Ramos (cell line): ENCODE measurements around the gene ACTL6B.

Experiments
- in situ Hi-C: fragments of 300-500 bp; cut with MboI; formaldehyde crosslinking; loops from one replicate; pipeline ENCODE4 v1.14.3; 2022; ENCODE audit warnings: low sequenced_read_pairs; ENCODE audit not compliant: unreplicated experiment

The ACTL6B gene

DNA sequence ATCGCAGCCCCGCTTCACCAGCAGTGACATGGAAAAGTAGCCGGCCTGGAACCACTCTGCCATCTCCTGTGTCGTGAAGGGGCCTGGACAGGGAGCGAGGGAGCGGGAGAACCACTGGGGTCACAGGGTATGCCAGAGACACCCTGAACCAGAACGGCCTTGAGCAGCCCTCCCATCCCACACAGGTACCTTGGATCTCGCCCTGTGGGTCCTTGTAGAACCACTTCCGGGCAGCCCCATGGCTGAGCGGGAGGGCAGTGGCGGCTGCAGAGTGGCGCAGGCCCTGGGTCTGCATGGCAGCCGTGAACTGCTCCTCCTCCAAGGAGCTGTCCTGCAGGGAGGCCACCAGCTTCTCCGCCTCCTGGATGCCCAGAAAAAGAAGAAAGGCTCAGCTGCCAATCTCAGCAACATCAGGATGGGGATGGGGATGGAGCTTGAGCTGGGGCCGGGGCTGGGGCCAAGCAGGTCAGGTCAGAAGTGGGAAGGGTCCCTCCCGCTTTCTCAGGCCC, 28.3 kb upstream of the ACTL6B start:
- in situ Hi-C loops = no loop called here

DNA sequence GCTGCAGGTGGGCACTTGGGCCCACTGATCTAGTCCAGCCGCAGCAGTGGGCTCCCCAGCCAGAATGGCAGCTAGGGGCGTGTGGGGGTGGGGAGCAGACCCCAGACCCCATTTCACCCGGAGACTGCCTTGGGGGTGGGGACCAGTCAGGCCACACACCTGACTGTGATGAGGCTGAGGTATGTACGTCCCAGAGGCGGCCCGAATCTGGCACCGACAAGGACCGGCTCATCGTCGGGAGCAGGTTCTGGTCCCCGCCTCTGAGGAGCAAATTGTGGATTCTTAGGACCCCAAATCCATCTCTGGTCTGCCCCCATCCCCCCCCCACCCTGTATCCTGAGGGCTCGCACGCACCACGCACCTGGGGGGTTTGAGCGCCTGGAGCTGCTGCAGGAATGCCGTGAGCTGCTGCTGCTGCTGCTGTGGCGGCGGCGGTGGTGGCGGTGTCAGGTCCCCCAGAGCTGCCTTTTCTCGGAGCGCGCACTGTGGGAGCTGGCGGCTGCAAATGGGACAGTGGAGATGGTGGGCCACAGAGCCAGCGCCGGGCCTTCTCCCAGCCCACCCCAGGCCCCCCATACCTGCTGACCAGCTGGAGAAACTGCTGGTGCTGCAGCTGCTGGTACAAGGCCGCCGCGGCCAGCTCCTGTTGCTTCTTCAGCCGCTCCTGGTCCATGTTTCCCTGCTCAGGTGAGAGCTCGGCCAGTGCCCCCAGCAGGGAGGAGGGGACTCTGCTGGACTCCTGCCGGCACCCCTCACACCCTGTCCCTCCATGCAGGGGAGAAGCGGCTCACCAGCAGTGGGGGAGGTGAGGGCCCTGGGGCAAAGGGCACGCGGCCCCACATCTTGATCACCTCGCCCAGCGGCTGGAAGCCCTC, 27.6 kb upstream of the ACTL6B start:
- in situ Hi-C loops = no loop called here

DNA sequence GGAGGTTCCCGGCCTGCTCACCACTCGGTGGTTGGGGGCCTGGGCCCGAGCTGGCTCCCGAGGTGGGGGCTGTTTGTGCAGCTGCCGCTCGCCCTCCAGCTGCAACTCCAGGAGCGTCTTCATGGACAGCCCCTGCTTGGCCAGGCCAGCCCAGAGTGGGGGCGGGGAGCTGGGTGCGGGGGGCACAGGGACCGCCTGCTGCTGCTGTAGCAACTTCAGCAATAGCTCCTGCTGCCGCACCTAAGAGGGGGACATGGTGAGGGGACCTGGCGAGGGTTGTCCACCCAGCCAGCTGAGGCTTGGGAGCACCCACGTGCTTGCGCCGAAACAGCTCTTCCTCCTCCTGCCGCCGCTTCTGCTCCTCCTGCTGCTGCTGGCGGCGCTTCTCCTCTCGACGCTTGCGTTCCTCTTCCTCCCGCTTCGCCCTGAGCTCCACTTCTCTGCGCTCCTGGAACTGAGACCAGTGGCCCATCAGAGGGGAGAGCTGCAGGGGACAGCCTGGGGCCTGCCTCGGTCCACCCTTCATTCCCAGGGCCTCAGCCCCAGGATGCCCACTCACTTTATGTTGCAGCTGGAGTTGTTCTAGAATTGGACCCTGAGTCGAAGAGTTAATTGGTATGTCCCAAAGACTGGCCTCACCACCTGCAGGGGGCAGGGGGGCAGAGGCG, 26.9 kb upstream of the ACTL6B start:
- in situ Hi-C loops = no loop called here

DNA sequence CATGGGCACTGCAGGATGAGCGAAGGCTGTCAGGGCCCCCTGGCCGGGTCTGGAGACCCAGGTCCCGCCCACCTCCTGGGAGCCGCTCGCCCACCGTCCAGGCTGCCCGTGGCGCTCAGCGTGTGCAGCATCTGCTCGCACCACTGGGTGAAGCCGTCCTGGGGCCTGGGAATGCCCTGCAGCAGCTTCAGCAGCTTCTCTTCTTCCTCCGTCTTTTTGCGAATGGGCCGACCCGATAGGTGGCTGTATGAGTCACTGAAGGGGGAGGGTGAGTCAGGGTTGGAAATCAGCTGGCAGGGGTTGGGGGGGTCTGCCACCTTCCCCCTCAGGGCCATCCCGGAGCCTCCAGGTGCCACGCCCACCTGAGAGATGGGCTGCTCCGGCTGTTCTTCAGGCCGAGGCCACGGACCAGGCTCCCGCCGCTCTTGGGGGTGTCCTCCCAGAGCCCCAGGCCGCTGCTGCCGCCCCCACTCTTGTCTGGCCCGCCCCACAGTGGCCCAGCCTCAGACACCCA, 26.0 kb upstream of the ACTL6B start:
- in situ Hi-C loops = no loop called here

DNA sequence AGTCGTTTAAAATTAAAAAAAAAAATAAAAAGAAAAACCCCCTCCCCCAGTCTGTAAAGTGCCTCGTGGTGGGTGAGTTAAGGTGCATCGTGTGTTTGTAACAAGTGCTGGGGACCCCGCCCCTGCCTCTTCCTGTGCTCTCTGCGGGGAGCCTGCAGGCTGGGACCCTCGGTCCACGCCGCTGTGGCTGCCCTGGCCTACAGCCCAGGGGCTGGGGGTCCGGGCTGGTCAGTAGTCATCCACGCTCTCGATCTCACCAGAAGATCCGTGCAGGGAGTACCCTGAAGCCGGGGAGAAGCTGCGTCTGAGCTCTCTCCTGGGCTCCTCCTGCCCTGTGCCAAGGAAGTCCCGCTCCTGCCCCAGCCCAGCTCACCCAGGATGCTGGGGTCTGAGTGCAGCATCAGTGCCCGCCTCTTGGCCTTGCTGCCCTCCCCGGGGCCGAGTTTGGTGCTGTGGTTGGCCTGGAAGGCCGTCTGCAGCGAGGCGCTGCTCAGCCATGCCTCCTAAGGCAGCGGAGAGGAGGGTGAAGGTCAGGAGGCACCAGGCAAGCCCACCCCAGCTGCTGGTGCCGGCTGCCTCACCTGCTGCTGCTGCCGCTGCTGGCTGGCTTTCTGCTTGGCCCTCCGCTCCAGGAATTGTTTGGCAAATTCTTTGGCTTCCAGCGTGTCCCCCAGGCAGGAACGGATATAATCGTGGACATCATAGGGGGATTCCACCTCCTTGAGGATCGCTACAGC, 25.4 kb upstream of the ACTL6B start:
- in situ Hi-C loops = no loop called here

DNA sequence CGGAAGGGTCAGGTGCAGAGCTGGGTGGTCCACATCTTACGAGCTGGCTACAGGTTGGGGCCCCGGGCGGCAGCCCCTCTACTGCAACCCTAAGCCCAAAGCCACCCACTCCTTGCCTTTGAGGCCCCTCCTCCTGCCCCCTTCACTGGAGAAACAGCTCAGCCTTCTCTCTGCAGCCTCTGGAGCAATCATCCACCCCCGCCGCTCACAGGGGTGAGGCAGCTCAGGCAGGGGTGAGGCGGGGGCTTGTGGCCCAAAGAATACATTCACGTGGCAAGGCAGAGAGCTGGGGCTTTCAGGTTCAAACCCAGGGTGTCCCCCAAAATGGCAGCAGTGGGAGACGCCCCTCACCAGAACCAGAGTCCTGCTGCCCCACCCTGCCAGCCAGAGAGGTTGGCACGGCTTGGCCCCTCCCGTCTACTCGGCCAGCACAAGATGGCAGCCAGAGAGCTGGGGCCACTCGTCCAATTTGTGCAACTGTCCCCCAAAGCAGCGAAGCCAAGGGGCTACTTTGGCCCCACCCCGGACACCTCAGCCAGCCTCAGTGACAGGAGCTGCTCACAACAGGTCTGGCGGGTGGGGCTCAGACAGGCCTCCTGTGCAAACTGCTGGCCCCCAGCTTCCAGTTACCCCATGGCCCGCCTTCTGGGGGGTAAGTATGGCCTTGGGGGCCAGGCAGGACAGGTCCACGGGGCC, 24.5 kb upstream of the ACTL6B start:
- in situ Hi-C loops = no loop called here

DNA sequence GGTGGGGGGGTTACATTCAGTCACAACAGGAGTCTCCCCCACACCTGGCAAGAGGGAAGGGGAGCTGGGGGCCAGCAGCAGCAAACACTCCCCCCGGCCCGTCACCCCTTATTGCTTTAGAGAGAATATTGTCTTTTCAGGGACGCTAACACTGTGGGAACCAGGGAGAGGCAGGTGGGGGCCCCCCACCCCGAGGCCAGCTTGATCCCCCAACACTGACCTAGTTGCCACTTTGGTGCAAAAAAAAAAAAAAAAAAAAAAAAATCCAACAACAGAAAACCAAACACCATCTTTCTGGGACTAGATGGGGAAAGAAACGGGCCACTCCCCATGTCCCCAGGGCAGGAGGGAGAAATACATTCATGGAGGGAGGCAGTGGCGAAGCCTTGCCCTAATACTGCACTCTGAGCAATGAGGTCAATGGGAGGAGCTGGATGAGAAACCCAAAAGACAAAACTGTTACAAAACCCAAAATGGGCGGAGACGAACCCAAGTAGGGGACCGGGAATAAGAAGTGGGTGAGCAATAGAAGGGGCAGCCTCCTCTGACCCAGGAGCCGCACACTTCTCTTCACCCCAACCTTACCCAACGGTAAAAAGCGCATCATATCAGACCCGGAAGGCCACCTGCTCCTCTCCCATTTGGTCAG, 23.8 kb upstream of the ACTL6B start:
- in situ Hi-C loops = no loop called here

DNA sequence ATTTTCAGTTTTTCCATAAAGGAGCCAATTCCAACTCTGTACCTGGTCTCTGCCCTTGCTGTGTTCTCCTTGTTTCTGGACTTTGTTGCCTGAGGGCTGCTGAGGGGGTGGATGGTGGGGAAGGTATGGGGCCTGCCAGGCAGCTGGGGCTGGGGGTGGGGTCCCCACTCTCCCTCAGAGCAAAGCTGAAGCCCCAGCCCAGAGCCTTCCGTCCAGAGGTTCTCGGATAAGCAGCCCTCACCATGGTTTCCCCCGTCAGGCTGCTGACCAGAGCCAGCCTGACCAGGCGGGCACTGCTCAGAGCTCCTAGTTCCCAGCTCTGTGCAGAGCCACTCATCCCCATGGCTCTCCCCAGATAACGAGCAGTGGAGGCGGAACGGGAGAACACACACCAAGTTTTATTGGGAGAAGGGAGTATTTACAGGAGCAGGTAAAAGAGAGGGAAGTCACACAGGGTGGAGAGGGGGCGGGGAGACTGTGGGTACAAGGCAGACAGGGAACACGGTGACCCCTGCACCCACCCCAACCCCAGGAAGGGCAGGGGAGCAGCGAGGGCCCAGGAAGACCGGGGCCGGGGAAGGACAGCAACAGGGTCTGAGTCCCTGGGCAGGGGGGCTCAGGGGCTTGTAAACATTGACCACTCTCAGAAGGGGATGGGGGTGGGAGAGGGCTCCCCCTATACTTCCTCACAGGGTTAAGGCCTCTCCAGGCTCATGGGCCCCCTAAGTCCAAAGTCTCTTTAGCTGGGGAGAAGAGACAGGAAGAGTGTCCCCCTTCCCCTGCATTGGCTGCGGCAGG, 23.1 kb upstream of the ACTL6B start:
- in situ Hi-C loops = no loop called here

DNA sequence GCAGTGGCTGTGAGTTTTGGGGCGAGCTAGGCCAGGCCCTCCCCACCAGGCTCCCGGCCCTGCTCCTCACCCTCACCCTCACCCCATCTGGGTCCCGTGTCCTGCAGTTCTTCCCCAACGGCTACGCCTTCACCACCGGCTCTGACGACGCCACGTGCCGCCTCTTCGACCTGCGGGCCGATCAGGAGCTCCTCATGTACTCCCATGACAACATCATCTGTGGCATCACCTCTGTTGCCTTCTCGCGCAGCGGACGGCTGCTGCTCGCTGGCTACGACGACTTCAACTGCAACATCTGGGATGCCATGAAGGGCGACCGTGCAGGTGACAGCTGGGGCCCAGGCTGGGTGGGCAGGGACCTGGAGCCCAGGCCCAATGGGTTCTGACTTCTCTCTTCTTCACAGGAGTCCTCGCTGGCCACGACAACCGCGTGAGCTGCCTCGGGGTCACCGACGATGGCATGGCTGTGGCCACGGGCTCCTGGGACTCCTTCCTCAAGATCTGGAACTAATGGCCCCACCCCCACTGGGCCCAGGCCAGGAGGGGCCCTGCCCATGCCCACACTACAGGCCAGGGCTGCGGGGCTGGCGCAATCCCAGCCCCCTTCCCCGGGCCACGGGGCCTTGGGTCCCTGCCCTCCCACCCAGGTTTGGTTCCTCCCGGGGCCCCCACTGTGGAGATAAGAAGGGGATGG, 22.2 kb upstream of the ACTL6B start:
- in situ Hi-C loops = no loop called here

DNA sequence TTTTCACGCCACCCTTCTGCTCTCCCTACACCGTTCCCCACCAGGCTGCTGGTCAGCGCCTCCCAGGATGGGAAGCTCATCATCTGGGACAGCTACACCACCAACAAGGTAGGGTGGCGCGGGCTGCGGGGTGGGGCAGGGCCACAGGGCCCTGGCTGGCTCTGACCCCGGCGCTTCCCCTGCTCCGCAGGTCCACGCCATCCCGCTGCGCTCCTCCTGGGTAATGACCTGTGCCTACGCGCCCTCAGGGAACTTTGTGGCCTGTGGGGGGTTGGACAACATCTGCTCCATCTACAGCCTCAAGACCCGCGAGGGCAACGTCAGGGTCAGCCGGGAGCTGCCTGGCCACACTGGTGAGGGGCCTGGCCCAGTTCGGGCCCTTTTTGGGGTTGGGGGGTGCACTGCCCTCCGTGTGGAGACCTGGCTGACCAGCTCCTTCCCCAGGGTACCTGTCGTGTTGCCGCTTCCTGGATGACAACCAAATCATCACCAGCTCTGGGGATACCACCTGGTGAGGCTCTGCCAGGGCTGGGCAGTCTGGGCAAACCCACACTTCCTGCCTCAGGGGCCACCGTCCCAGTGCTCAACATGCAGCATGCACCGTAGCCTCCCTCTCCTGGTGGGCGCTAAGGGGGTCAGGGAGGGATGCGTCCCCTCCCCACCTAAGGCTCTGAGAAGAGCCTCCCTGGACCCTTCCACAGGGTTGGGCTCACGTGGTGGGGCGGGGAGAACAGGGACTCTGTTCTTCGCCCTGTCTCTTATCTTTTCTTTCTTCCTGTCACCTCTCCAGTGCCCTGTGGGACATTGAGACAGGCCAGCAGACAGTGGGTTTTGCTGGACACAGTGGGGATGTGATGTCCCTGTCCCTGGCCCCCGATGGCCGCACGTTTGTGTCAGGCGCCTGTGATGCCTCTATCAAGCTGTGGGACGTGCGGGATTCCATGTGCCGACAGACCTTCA, 21.3 kb upstream of the ACTL6B start:
- in situ Hi-C loops = no loop called here

DNA sequence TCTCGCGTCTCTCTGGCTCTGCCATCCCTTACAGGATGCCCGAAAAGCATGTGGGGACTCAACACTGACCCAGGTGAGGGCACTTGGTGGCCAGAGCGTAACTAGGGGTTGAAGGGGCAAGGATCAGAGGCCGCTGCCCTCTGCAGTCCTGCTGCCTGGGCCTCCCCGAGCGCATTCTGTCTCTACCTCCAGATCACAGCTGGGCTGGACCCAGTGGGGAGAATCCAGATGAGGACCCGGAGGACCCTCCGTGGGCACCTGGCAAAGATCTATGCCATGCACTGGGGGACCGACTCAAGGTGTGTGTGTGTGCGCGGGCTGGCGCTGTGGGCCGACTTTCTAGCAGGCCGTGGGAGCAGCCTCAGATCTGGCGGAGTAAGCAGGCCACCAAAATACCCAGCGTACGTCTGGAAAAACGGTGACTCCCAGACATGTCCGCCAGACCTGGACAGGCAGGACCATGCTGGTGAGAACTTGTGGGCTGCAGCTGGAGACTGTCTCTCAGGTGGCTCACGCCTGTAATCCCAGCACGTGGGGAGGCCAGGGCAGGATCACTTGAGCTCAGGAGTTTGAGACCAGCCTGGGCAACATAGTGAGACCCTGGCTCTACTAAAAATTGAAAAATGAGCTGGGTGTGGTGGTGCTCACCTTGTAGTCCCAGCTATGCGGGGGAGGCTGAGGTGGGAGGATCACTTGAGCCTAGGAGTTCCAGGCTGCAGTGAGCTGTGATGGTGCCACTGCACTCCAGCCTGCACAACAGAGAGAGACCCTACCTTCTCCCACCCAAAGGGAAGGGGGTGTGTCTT, 20.5 kb upstream of the ACTL6B start:
- in situ Hi-C loops = no loop called here

DNA sequence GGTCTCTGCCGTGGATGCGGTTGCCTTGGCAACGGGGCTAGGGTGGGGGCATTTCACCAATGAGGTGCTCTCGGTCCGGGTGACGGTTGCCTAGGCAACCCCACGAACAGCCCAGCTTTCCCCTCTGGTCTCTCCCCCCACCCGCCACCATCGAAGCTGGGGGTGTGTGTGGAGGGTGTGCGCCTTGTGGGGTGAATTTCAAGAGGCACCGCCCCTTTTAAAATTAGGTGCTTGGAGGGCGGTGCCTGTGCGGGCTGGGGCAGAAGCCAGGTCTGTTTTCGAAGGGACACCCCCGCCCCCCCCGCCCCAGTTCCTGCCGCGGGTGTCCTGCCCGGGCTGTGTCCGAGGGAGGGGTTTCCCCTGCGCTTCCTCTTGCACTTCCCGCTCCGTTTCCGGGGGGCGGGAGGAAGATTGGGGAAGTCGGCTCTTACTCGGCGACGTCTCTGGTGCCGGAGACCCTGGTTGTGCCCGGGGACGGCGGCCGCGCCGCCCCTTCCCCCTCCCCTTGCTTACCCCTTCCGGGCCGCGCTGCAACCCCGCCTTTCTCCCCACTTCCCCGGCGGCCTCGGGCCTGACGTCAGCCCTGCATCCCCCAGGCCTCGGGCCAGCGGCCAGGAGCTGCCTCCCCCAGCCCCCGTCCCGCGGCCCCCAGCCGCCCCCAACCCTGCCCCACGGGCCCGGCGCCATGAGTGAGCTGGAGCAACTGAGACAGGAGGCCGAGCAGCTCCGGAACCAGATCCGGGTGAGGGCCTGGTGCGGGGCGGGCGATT, 19.5 kb upstream of the ACTL6B start:
- in situ Hi-C loops = no loop called here

DNA sequence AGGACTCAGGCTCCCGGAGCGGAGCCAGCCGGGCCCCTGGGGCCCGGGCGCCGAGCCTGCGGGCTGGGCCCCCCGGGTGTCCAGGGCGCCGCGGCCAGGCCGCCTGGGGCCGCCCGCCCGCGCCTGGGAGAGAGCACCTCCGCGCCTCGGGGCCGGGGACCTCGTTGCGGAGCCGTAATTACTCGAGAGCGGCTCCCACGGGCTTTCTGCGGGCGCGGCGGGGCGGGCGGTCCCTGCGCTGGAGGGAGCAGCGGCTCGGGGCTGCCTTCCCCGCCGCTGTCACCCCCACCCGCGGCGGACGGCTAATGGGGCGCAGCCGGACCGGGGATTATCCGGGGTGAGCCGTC, 18.8 kb upstream of the ACTL6B start:
- in situ Hi-C loops = no loop called here

DNA sequence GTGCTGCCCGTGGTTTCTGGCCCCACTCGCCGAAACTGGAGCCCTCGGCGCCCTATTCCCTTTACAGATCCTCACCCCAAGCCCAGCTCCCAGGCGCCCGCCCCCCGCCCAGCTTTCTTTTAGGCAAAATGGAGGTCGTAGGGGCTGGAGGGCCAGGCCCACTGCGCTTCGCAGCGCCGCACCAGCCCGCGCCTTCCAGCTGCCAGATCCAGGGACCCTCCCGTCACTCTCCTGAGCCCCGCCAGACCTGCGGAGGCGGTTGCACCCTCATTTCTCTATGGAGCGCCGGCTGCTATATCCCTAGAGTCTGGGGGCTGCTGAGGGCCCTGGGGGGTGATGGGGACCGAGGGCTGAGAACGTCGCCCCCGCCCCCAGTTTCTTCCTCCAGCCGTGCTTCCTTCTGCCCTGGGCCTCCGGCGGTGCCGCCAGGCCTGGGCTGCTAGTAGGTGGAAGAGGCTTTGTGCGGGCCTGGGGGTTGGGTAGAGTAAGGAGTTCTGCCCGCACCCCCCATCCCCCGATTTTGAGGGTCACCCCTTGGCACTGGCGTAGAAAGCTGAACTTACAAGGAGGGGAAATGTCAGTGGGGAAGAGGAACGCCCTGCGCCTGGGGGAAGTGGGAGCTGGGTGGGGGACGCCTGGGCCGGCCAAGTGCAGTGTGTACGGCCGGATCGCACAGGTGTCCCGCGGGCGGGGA, 18.3 kb upstream of the ACTL6B start:
- in situ Hi-C loops = no loop called here

DNA sequence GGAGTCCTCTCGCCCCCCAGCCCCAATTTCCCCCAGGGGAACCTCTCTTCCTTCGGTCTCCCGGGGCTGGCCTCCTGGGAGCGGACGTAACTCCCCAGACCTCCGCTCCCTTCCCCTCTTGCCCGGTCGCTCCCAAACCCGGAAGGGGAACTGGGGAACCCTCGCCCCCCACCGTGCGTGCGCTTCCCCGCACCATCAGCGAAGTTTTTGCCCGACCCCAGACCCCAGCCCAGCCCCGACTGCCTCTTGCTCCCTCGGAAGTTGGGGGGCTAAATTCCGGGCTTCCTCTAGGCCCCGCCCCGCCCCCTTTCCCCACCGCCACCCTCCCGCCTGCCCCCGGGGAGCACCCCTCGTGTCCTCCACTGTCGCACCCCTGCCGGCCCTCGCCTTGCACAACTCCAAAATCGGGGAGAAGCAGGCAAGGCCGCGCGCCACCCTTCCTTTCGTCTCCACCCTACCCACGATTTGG, 17.7 kb upstream of the ACTL6B start:
- in situ Hi-C loops = no loop called here
